GM12878 (cell line): ENCODE results near the gene ZNF791. TPM values are rescaled to one million over a fixed set of nuclear protein-coding genes. Genes with fewer than 3 reads are reported as not detected.

Experiments
- ATAC-seq: fragments of 200-7000 bp; cut with Tn5 transposase; 3 replicates; pipeline ENCODE4 v1.9.1; 2020; ENCODE audit warnings: mild to moderate bottlenecking, moderate library complexity
- BruUV-seq: library from RNA; stranded (reverse); fragments of 400-500 nt; replicated peaks from 2 replicates; lab custom pipeline; 2021; lab: Mats Ljungman, UMichigan
- CTCF ChIA-PET: fragments of 300-600 bp; sonication (Branson Sonifier 250); formaldehyde crosslinking; extraction: SDS; loops from one replicate; lab custom pipeline; 2021; ENCODE audit warnings: inconsistent platforms; lab: Yijun Ruan, JAX
- POLR2A ChIA-PET: fragments of 350-600 bp; formaldehyde crosslinking; extraction: SDS; loops from one replicate; lab custom pipeline; 2021; ENCODE audit warnings: inconsistent platforms; lab: Charles Lee
- RAD21 ChIA-PET: fragments of 300-600 bp; sonication (Branson Sonifier 250); formaldehyde crosslinking; loops from one replicate; lab custom pipeline; 2023; ENCODE audit warnings: antibody characterized with exemption; ENCODE audit not compliant: unreplicated experiment; lab: Charles Lee
- SMC1A ChIA-PET: fragments of 300-600 bp; sonication (Branson Sonifier 250); formaldehyde crosslinking; loops from one replicate; lab custom pipeline; 2023; ENCODE audit not compliant: unreplicated experiment, uncharacterized antibody; lab: Charles Lee
- DNase-seq: peaks from one replicate; pipeline ENCODE4 v3.0.0-alpha.2; 2011; ENCODE audit warnings: low read depth, low spot score
- FAIRE-seq: peaks from 3 replicates; lab custom pipeline; 2011; peaks lifted over from hg19 to GRCh38; lab: Jason Lieb, UNC
- H2AFZ ChIP-seq: 2 replicates; pipeline ENCODE4 v1.6.0; 2011; ENCODE audit warnings: low read depth, low read length, control low read depth; ENCODE audit not compliant: control insufficient read depth
- H3K27ac ChIP-seq: 2 replicates; pipeline ENCODE4 v1.5.1; 2011; ENCODE audit warnings: control low read depth; ENCODE audit not compliant: control insufficient read depth, insufficient read depth
- H3K27me3 ChIP-seq, 2 experiments: replicated peaks in 1 of 2; 2 replicates each; pipeline versions ENCODE4 v1.6.0 to v1.6.1; 2011; ENCODE audit warnings: low read length in 1 of 2; ENCODE audit not compliant: control insufficient read depth in 2 of 2, insufficient read depth in 2 of 2
- H3K36me3 ChIP-seq, 2 experiments: 2 replicates each; pipeline ENCODE4 v1.5.1; 2011; ENCODE audit warnings: low read length in 1 of 2; ENCODE audit not compliant: control insufficient read depth in 2 of 2, insufficient read depth in 2 of 2
- H3K4me1 ChIP-seq: 2 replicates; pipeline ENCODE4 v1.6.1; 2011; ENCODE audit warnings: mild to moderate bottlenecking, low read length, moderate library complexity, mixed read lengths; ENCODE audit not compliant: control insufficient read depth, insufficient read depth
- H3K4me2 ChIP-seq: 2 replicates; pipeline ENCODE4 v1.6.0; 2011; ENCODE audit warnings: control low read depth; ENCODE audit not compliant: control insufficient read depth, insufficient read depth
- H3K4me3 ChIP-seq: fragments of 200-600 bp; sonication (generic); 2 replicates; pipeline ENCODE4 v1.5.1; 2016
- H3K79me2 ChIP-seq: 2 replicates; pipeline ENCODE4 v1.6.0; 2011; ENCODE audit warnings: low read length; ENCODE audit not compliant: control insufficient read depth, insufficient read depth
- H3K9ac ChIP-seq: 2 replicates; pipeline ENCODE4 v1.8.0; 2011; ENCODE audit warnings: low read length, control low read depth, mixed read lengths; ENCODE audit not compliant: control insufficient read depth, insufficient read depth
- H3K9me3 ChIP-seq: replicated peaks from 3 replicates; pipeline ENCODE4 v1.5.1; 2011; ENCODE audit warnings: mild to moderate bottlenecking, low read length; ENCODE audit not compliant: control insufficient read depth, insufficient read depth
- H4K20me1 ChIP-seq: 2 replicates; pipeline ENCODE4 v1.6.0; 2011; ENCODE audit not compliant: control insufficient read depth, insufficient read depth
- ATF7 ChIP-seq: fragments of 450-650 bp; IDR thresholded peaks from 2 replicates; pipeline ENCODE4 v1.6.1; 2016; ENCODE audit warnings: low read depth, mild to moderate bottlenecking
- CHD4 ChIP-seq: fragments of 200-600 bp; sonication (generic); IDR thresholded peaks from 2 replicates; pipeline ENCODE4 v1.6.1; 2016; ENCODE audit warnings: mild to moderate bottlenecking
- CREB1 ChIP-seq: IDR thresholded peaks from 2 replicates; pipeline ENCODE4 v1.6.1; 2012; ENCODE audit warnings: low read depth, mild to moderate bottlenecking, inconsistent platforms
- E2F4 ChIP-seq: IDR thresholded peaks from 2 replicates; pipeline ENCODE4 v1.6.1; 2012; ENCODE audit warnings: low read depth, low read length, improper control_type of control experiment
- EP300 ChIP-seq, 2 experiments: fragments of 150-350 bp in 1 of 2; IDR thresholded peaks; 2 replicates each; pipeline ENCODE4 v1.6.1; 2011 to 2012; ENCODE audit warnings: low read depth in 2 of 2, low read length in 2 of 2, borderline replicate concordance in 1 of 2, improper control_type of control experiment in 1 of 2, inconsistent platforms in 1 of 2; ENCODE audit not compliant: control insufficient read depth in 1 of 2
- GATAD2B ChIP-seq: fragments of 450-650 bp; conservative IDR thresholded peaks from 2 replicates; pipeline ENCODE4 v1.6.1; 2017; ENCODE audit warnings: low read depth, mild to moderate bottlenecking, moderate library complexity
- IKZF2 ChIP-seq, 2 experiments: fragments of 450-650 bp; IDR thresholded peaks; 2 replicates each; pipeline ENCODE4 v1.6.1; 2017; ENCODE audit warnings: mild to moderate bottlenecking in 2 of 2, moderate library complexity in 2 of 2
- KLF5 ChIP-seq: fragments of 450-650 bp; IDR thresholded peaks from 2 replicates; pipeline ENCODE4 v1.6.1; 2014; ENCODE audit warnings: mild to moderate bottlenecking; ENCODE audit not compliant: partially characterized antibody
- MTA2 ChIP-seq: fragments of 450-650 bp; IDR thresholded peaks from 2 replicates; pipeline ENCODE4 v1.6.1; 2016; ENCODE audit warnings: low read depth, mild to moderate bottlenecking, moderate library complexity
- MXI1 ChIP-seq: fragments of 150-350 bp; IDR thresholded peaks from 2 replicates; pipeline ENCODE4 v1.6.1; 2011; ENCODE audit warnings: low read depth, mild to moderate bottlenecking, inconsistent platforms, low read length, improper control_type of control experiment
- PBX3 ChIP-seq: IDR thresholded peaks from 2 replicates; pipeline ENCODE4 v1.6.1; 2011; ENCODE audit warnings: mild to moderate bottlenecking, low read depth, low read length, moderate library complexity; ENCODE audit not compliant: insufficient replicate concordance
- RBBP5 ChIP-seq: fragments of 200-600 bp; sonication (generic); conservative IDR thresholded peaks from 2 replicates; pipeline ENCODE4 v1.6.1; 2016
- RCOR1 ChIP-seq: conservative IDR thresholded peaks from 2 replicates; pipeline ENCODE4 v1.6.1; 2012; ENCODE audit warnings: low read depth, low read length, improper control_type of control experiment
- REST ChIP-seq: IDR thresholded peaks from 2 replicates; pipeline ENCODE4 v1.6.1; 2012; ENCODE audit warnings: mild to moderate bottlenecking, low read depth, low read length
- TAF1 ChIP-seq: IDR thresholded peaks from 2 replicates; pipeline ENCODE4 v1.6.1; 2011; ENCODE audit warnings: mild to moderate bottlenecking, low read depth, low read length, borderline replicate concordance
- TCF12 ChIP-seq: IDR thresholded peaks from 2 replicates; pipeline ENCODE4 v1.6.1; 2011; ENCODE audit warnings: low read depth, mild to moderate bottlenecking, low read length
- ZNF217 ChIP-seq: fragments of 450-650 bp; IDR thresholded peaks from 2 replicates; pipeline ENCODE4 v1.6.1; 2017; ENCODE audit warnings: antibody characterized with exemption, mild to moderate bottlenecking
- WGBS: methylation state at CpG from one replicate; pipeline ENCODE4 v1.1.6; 2016; ENCODE audit warnings: low lambda C conversion rate; ENCODE audit not compliant: insufficient replicate concordance, insufficient coverage; ENCODE audit errors: missing lambda C conversion rate; 5-methylcytosine and 5-hydroxymethylcytosine counted together
- in situ Hi-C: fragments of 300-500 bp; cut with MboI; formaldehyde crosslinking; loops from 9 replicates; pipeline ENCODE4 v1.14.3; 2018; ENCODE audit warnings: mixed read lengths
- intact Hi-C: fragments of 100-400 bp; cut with micrococcal nuclease; formaldehyde crosslinking; loops from one replicate; pipeline ENCODE4 v1.14.2; 2022; ENCODE audit not compliant: unreplicated experiment
- polyA plus RNA-seq, 11 experiments: library from polyadenylated mRNA; depleted of rRNA in 4 of 11; unstranded in 6 of 11; stranded (reverse) in 5 of 11; fragments of >200 nt; fragmentation: Nextera tagmentation in 4 of 11; fragmentation: Illumina TruSeq in 1 of 11; extraction: Ambion mirVana in 4 of 11; extraction: Trizol in 1 of 11; gene quantifications; 1 replicate in 1 of 11; 2 replicates in 10 of 11; pipeline versions ENCODE4 v1.2.1 to v1.2.3, GENCODE V29; 2011 to 2016; ENCODE audit warnings: inconsistent platforms in 2 of 11, missing spikeins in 2 of 11, low read depth in 1 of 11
- total RNA-seq, 4 experiments: library from RNA; depleted of rRNA in 3 of 4; stranded (reverse); fragments of >200 nt in 3 of 4; fragmentation: Illumina TruSeq in 1 of 4; extraction: Trizol in 1 of 4; gene quantifications; 2 replicates each; pipeline versions ENCODE4 v1.2.1 to v1.2.3, GENCODE V29; 2013 to 2021
- TF ChIP-seq, protein P1 (sequence below): fragments of 450-650 bp; IDR thresholded peaks from 2 replicates; pipeline ENCODE4 v1.6.1; 2017; ENCODE audit warnings: borderline replicate concordance

ZNF791 gene
- total and polyA plus RNA-seq, 10 of the 15 experiments (the other 5 are each of a cell fraction or from before 2014, with no cell fraction given): 7.5 to 24.0 (median 11.8) TPM

GRCh38 chr19:12665281-12665573 is 54.5 kb downstream of the ZNF791 start:
- H3K9me3 ChIP-seq: no peaks in the 10 kb centered on the region
- ATAC-seq (peak; percentile 73), DNase-seq (peak; percentile 61), FAIRE-seq (peak; percentile 95)
- peak overlapping the region; percentile 56 for H2AFZ ChIP-seq
- H3K79me2 ChIP-seq: peaks cover 46% of the 10 kb centered on the region
- ChIA-PET SMC1A (interaction anchor here (1.1 to 2.4 kb wide), 3 partner anchors 12 to 55 kb away, joined by 3 to 10 read pairs (median 8); partner anchors contain the start of genes ZNF490 and ZNF791), RAD21 (interaction anchor here (1.0 to 1.8 kb wide), 3 partner anchors 53 to 741 kb away, joined by 3 to 4 read pairs (median 4); partner anchors contain the start of gene GET3), POLR2A (interaction anchor here (0.5 to 2.3 kb wide), 5 partner anchors 17 to 133 kb away, joined by 3 to 15 read pairs (median 4); partner anchors contain the start of genes DHPS, TNPO2, ZNF490 and ZNF791), CTCF (interaction anchor here (1.0 to 3.6 kb wide), 4 partner anchors 12 to 106 kb away, joined by 3 to 13 read pairs (median 8); no protein-coding TSS in a partner anchor)
- no TSS peak for BruUV-seq
- no peaks in the 10 kb centered on the region for H3K27me3 ChIP-seq
- peaks cover 24% of the 10 kb centered on the region for H3K4me1 ChIP-seq
- WGBS: under 1% methylated on average over 10 of the region's 10 CpGs
- in situ Hi-C loops (no loop called here), intact Hi-C loops (loop anchor here (2.0 kb wide), 1 partner anchor 52 kb away; no protein-coding TSS in a partner anchor)
- peaks cover 18 to 23% of the 10 kb centered on the region in 2 experiments for H3K36me3 ChIP-seq
- peak overlapping the region; percentile 92 for H3K27ac ChIP-seq
- H3K9ac ChIP-seq: peak overlapping the region; percentile 81
- peak overlapping the region; percentile 99 for H3K4me2 ChIP-seq
- H4K20me1 ChIP-seq: no peaks in the 10 kb centered on the region
- peak overlapping the region; percentile 91 for H3K4me3 ChIP-seq
- TF ChIP-seq IKZF2 (IDR thresholded peaks at IDR 0.05) (peak in 1 of 2 experiments; percentile 13; a peak in 2 of 4 replicates), KLF5 (no peak), TAF1 (0 out of 2 replicates have a peak, but pooled peaks have one; percentile 28), CHD4 (no peak), EP300 (IDR thresholded peaks at IDR 0.05; ENCODE audit: borderline replicate concordance in 1 of 2, control insufficient read depth in 1 of 2, low read depth in 2 of 2, low read length in 2 of 2) (no peak), E2F4 (no peak), ATF7 (no peak), GATAD2B (no peak), PBX3 (no peak), REST (no peak), RBBP5 (no peak), MXI1 (peak; percentile 97; the same call in 1 of the 2 replicates), CREB1 (no peak), ZNF217 (no peak), MTA2 (no peak), TCF12 (no peak), RCOR1 (no peak)
- TF ChIP-seq, protein P1, sequence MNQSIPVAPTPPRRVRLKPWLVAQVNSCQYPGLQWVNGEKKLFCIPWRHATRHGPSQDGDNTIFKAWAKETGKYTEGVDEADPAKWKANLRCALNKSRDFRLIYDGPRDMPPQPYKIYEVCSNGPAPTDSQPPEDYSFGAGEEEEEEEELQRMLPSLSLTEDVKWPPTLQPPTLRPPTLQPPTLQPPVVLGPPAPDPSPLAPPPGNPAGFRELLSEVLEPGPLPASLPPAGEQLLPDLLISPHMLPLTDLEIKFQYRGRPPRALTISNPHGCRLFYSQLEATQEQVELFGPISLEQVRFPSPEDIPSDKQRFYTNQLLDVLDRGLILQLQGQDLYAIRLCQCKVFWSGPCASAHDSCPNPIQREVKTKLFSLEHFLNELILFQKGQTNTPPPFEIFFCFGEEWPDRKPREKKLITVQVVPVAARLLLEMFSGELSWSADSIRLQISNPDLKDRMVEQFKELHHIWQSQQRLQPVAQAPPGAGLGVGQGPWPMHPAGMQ: no peak
